GM19328 (cell line): ENCODE data around the gene ITM2C.

ENCODE experiments used
- ATAC-seq: cut with Tn5 transposase; IDR thresholded peaks from one replicate; pipeline ENCODE4 v1.9.1; 2021; ENCODE audit warnings: mild to moderate bottlenecking, moderate library complexity; ENCODE audit not compliant: unreplicated experiment

ITM2C gene

DNA sequence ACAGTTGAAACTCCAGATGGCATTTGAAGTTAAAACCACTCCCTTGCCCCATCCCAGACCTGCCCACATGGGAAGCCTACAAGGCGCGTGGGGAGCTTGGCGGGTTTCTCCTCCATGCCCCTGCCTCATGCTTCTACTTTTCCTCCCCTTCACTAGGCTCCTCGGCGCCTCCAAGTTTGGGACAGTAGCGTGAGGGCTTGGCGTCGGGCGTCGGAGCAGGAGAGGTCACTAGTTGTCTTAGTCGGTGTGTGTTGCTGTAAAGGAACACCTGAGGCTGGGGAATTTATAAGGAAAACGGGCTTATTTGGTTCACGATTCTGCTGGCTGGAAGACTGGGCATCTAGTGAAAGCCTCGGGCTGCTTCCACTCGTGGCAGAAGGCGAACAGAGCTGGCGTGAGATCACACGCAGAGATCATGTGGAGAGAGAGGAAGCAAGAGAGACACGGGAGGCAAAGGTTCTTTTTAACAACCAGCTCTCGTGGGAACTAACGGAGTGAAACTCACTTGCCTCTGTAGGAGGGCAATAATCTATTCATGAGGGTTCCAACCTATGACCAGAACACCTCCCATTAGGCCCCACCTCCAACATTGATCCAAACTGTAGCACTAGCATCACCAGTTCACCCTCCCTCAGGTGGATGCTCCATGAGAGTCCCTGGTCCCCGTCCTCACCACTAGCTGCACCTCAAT lies 25.3 kb downstream of the ITM2C start:
- no peak for ATAC-seq

- no peak for ATAC-seq
Measured at GRCh38 chr2:230890646-230891045, 25.9 kb downstream of the ITM2C start.

DNA sequence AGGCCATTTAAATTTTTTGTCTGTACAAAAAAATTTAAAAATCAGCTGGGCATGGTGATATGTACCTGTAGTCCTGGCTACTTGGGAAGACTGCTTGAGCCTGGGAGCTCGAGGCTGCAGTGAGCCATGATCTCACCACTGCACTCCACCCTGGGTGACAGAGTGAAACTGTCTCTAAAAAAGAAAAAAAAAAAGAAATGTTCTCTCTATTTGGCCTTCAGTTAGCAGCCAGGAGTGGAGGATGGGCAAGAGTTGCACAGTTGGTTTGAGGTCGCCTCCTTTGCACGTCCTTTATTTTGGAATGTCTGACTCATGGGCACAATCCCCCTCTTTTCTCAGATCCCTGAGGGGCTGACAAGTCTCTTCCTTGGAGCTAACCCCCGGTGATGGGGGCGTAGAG lies 26.3 kb downstream of the ITM2C start:
- no peak for ATAC-seq

- ATAC-seq = no peak
Measured at GRCh38 chr2:230891509-230891908, 26.8 kb downstream of the ITM2C start.

GRCh38 chr2:230893338-230893737 lies 28.6 kb downstream of the ITM2C start:
- ATAC-seq = no peak

GRCh38 chr2:230893841-230894781 lies 29.4 kb downstream of the ITM2C start:
- ATAC-seq = peak; percentile 45

GRCh38 chr2:230895536-230896345 lies 31.0 kb downstream of the ITM2C start:
- ATAC-seq = no peak

DNA sequence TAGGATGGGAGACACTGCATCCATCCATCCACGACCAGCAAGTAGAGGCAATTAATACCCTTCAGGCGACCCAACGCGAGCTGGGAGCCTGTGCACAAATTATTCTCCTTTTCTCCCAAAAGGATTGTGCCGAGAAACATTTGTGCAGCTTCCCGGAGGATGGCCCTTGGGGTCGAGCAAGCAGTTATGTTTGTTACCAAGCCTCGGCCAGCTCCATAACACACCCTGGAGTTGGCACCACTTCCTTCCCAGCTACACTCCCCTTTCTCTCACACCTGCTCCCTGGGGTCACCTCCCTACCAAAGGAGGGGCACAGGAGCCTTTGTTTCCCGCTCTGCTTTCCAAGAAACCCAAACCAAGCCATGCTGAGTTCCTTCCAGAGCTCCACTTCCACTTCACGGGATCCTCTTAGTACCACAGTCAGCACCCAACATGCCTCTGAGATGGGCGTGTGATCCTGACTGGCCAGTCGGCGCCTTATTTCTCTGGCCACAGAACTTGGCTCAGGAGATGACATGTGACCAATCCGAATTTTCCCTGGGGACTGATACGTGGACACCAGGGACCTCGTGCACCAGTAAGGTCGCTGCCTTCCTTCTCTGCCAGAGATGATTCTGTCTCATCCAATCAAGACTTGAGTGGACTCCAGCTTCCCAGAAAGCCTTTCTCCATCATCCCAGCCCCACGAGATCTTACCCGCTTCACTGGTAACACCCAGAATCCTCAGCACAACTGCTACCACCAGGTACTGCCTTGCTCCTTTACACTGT lies 31.8 kb downstream of the ITM2C start:
- no peak for ATAC-seq

DNA sequence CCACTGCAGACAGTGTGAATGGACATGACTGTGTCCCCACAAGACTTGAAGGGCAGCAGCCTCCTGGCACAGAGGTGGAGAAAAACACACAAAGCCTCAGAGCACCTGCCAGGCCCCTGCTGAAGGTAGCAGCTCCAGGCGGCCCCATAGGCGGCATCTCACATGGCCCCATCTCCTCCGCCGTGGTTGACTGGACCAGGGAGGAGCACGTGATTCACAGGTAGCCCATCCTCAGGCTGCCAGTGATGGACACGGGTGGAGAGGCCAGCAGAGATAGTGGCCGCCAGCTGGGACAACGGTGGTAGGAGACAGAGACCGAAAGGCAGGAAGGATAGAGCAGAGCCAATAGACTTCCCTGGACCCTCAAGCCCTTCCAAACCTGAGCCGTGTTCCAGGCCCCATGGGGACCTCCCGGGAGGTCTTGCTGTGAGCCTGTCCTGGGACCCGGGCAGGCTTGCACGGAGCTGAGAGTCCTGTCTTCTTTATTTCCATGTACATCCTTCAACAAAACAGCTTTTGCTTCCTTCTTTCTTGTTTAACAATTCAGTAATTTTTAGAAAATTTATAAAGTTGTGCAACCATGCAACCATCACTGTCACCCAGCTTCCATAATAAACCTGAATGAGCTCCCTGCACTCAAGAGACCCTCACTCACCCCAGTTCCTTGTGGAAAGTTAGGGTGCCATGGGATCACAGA lies 33.4 kb downstream of the ITM2C start:
- no peak for ATAC-seq

GRCh38 chr2:230898713-230899091 lies 34.0 kb downstream of the ITM2C start:
- ATAC-seq = no peak

DNA sequence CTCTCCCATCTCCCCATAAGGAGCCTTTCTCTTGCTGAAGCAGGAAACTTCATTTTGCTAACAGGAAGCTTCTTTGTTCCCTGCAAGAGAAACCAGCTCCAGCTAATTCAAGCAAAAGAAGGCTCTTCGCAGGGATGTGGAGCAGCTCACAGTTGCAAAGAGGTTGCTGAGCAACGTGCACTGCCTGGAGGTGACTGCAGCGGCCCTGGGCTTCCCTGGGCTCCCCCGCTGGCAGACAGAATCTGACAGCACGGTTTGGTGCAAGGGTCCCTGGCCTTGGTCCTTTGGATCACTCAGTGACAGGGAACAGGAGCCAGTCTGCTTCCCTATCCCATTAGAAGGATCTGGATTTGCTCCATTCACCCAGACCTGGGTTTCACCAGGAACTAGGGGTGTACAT lies 34.5 kb downstream of the ITM2C start:
- no peak for ATAC-seq

DNA sequence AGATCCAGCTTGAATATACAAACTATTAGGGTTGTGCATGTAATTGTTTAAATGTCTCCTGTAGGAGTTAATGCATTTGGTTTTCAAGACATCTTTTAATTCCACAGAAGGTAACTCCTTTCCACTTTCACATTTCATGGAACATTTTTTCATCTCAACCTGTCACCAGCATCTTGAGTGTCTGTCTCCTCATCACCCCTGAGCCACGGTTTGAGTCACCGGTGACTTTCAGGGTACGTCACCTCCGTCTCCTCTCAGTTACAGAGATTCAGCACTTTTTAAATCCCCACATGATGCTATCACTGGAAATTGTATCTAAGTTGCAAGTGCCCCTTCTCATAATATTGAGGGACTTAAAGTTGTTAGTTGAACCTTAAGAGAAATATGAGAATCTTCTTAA lies 35.0 kb downstream of the ITM2C start:
- no peak for ATAC-seq

DNA sequence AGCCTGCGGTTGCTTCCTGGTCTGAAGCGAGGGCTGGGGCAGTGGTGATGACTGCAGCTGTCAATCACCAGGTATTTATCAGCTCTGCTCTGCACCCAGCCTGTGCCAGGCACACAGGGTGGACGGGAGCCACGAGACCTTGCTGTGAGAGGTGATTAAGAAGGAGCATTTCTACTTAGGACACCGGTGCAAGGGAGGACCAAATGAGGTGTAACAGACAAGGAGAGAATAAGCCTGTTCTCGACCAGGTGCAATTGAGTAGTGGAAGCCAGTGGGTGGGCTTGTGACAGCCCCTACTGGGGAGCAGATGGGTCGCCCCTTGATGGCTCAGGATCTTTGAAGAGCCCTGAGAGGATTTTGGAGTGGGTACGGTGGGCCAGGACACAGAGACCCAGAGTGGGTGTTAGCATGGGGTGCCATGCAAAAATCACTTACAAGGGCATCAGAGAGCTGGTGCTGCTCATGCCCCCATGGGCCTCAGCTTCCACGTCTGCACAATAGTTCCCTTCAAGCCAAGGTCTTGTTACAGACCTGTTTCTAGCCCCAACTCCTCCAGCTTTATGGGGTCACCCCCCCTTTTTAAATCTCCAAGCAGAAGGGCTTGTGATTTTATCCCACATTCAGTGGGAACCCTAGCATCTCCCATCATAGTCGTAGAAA lies 35.7 kb downstream of the ITM2C start:
- ATAC-seq = no peak

DNA sequence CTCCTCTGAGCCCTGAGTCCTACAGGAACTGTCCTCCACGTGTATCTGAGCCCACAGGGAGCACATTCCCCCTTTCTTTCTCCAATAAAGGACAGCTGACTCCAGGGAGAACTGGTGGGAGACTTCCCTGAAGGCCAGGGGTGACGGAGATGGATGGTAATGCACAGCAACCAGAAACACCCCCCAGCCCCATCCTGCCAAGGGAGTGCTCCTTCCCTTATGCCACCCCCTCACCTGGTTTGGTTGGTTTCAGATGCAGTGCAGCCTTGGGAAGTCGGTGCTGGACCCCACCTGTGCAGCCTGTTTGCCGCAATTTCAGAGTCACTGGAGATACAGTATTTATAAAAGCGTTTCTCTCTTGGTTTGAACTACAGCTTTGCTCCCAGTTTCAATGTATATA lies 36.3 kb downstream of the ITM2C start:
- ATAC-seq = no peak

DNA sequence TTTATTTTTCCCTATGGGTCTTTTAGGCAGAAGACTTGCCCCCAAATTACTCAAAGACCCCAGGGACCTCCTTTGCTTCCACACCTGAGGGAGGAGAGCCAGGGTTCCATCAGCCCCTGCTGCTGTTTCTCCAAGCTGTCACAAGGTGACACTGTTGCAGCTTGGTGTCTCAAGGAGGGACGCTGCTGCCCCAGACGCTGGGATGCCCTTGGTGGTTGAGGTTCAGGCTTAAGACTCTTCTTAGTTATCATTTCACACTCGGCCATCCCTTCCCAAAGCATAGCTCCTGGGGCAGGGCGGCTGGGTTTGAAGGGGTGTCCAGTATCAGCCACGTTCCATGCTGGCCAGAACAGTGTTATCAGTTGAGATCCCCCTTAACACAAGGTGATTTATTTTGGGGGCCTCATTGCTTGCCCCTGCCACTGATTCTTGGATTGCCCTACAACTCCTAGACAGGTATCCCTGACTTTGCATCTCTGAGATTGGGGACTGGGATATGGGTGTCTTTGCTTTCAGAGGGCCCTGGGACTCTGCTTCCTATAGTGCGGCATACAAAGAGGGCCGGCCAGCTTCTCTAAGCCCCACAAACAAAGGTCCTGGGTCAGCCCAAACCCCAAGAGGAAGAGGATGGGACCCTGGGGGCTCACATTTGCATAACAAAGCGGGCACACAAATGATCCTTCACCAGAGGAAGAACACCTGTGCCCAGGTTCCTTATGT lies 37.6 kb downstream of the ITM2C start:
- ATAC-seq = no peak

GRCh38 chr2:230903231-230904150 lies 38.7 kb downstream of the ITM2C start:
- ATAC-seq = no peak

DNA sequence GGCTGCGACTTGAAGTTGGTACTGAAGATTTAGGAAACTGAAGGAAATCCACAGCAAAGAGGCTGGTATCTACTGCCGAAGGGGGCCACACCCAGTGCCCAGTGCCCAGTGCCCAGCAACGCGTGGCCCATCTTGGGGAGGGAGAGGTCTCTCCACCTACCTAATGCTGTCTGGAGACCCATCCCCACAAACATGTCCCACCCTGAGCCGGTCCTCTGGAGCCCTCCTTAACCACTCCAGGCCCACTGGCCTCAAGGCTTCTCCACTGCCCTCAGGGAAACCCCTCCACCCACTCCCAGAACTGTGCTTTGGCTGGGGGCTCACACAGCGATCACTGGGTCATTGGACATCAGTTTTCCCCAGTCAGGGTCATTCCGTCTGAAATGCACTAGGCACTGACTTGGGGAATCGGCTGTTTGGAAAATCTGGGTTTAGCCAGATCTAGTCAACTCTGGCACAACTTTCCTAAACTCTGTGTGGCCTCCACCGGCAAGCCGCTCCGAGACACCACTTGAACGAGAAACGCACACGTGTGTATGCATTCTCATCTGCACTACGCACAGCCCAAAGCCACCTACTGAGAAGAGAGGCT lies 40.2 kb downstream of the ITM2C start:
- ATAC-seq = no peak
